Thyroid gland (tissue), 4 donors: ENCODE measurements around the gene SFTPA1. TPM values are rescaled to one million over a fixed set of nuclear protein-coding genes. Genes with fewer than 3 reads are reported as not detected.
"Not testable (repeated sequence)": the region's sequence is repeated elsewhere in the genome, so short reads cannot be mapped to it uniquely, and the experiment has no call there.

Experiments used
- DNase-seq, 2 donors: peaks; one replicate each; pipeline ENCODE4 v3.0.0-alpha.2; 2019
- H3K27ac ChIP-seq, 3 donors: fragments of 200-600 bp; sonication (generic); 1 replicate in 2 of 3; 2 replicates in 1 of 3; pipeline ENCODE4 v1.5.1; 2016 to 2019; ENCODE audit warnings: mild to moderate bottlenecking in 1 of 3, moderate library complexity in 1 of 3
- H3K27me3 ChIP-seq: fragments of 200-600 bp; sonication (generic); one replicate; pipeline ENCODE4 v1.5.1; 2019
- H3K36me3 ChIP-seq, 2 donors: fragments of 200-600 bp; sonication (generic); one replicate each; pipeline ENCODE4 v1.5.1; 2016 to 2019
- H3K4me1 ChIP-seq, 2 donors: fragments of 200-600 bp; sonication (generic); one replicate each; pipeline ENCODE4 v1.5.1; 2017 to 2019
- H3K4me3 ChIP-seq, 3 donors: fragments of 200-600 bp; sonication (generic); replicated peaks in 1 of 3; 1 replicate in 2 of 3; 2 replicates in 1 of 3; pipeline ENCODE4 v1.5.1; 2016; ENCODE audit warnings: mild to moderate bottlenecking in 1 of 3
- H3K9me3 ChIP-seq: fragments of 200-600 bp; sonication (generic); one replicate; pipeline ENCODE4 v1.5.1; 2017
- POLR2A ChIP-seq, 2 donors: fragments of 450-650 bp; IDR thresholded peaks; one replicate each; pipeline ENCODE4 v1.6.1; 2017; ENCODE audit warnings: antibody characterized with exemption in 2 of 2, mild to moderate bottlenecking in 2 of 2, moderate library complexity in 1 of 2
- WGBS, 2 donors: methylation state at CpG; one replicate each; pipeline ENCODE4 v1.1.5; 2017; 5-methylcytosine and 5-hydroxymethylcytosine counted together
- intact Hi-C: fragments of 100-400 bp; cut with DNase I; formaldehyde crosslinking; loops from one replicate; pipeline ENCODE4 v1.15.1; 2023
- total RNA-seq, 4 donors: library from RNA; depleted of rRNA; stranded (reverse); fragments of >200 nt; gene quantifications; one replicate each; pipeline ENCODE4 v1.2.3, GENCODE V29; 2016
- TF ChIP-seq, protein P1 (sequence below), 6 experiments: fragments of 200-600 bp in 3 of 6; fragments of 450-650 bp in 3 of 6; sonication (generic) in 3 of 6; IDR thresholded peaks; one replicate each; pipeline ENCODE4 v1.5.1; 2016 to 2019; ENCODE audit warnings: antibody characterized with exemption in 6 of 6, mild to moderate bottlenecking in 2 of 6, inconsistent platforms in 1 of 6, moderate library complexity in 1 of 6

SFTPA1 gene
- total RNA-seq, 4 donors from 2014 or later, result not detected

DNA sequence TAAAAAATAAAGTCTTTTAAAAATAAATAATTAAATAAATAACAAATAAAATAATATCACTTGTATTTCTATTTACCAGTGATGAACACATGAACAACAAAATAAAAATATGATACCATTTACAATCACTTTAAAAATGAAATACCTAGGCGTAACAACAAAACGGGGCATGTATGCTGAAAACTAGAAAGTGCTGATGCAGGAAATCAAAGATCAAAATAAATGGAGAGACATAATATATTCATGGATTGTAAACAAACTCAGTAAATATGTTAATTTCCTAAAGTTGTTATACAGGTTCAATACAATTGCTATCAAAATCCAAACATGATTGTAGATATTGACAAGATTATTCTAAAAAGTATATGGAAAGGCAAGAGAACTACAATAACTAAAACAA is 31.4 kb upstream of the SFTPA1 start:
- WGBS, 2 donors, result 96 to 98% methylated on average over 2 of the region's 2 CpGs
- TF ChIP-seq, protein P1, sequence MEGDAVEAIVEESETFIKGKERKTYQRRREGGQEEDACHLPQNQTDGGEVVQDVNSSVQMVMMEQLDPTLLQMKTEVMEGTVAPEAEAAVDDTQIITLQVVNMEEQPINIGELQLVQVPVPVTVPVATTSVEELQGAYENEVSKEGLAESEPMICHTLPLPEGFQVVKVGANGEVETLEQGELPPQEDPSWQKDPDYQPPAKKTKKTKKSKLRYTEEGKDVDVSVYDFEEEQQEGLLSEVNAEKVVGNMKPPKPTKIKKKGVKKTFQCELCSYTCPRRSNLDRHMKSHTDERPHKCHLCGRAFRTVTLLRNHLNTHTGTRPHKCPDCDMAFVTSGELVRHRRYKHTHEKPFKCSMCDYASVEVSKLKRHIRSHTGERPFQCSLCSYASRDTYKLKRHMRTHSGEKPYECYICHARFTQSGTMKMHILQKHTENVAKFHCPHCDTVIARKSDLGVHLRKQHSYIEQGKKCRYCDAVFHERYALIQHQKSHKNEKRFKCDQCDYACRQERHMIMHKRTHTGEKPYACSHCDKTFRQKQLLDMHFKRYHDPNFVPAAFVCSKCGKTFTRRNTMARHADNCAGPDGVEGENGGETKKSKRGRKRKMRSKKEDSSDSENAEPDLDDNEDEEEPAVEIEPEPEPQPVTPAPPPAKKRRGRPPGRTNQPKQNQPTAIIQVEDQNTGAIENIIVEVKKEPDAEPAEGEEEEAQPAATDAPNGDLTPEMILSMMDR (IDR thresholded peaks at IDR 0.05), result no peak
- H3K4me1 ChIP-seq, result no peaks in the 10 kb centered on the region
- DNase-seq, result no peak
- no peaks in the 10 kb centered on the region for H3K9me3 ChIP-seq
- no peaks in the 10 kb centered on the region for H3K27me3 ChIP-seq
- H3K4me3 ChIP-seq, result no peak overlapping the region
- intact Hi-C loops, result no loop called here
- no peaks in the 10 kb centered on the region for H3K36me3 ChIP-seq
- H3K27ac ChIP-seq, result no peak overlapping the region

DNA sequence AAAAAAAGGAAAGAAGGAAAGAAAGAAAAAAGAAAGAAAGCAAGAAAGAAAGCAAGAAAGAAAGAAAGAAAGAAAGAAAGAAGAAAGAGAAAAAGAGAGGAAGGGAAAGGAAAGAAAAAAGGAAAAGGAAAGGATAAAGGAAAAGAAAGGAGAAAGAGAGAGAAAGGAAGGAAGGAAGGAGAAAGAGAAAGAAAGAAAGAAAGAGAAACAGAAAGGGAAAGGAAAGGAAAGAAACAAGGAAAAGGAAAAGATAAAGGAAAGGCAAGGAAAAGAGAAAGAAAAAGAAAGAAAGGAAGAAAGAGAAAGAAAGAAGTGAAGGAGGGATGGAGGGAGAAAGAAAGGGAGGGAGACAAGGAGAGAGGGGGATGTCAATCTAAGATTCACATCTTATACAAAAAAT is 29.7 kb upstream of the SFTPA1 start:
- H3K4me3 ChIP-seq, result no peak overlapping the region
- intact Hi-C loops, result no loop called here
- no peak for TF ChIP-seq POLR2A (IDR thresholded peaks at IDR 0.05)
- TF ChIP-seq, protein P1 (IDR thresholded peaks at IDR 0.05), result no peak
- no peak for DNase-seq
- no peaks in the 10 kb centered on the region for H3K27me3 ChIP-seq
- H3K4me1 ChIP-seq, result no peaks in the 10 kb centered on the region
- no peak overlapping the region for H3K27ac ChIP-seq
- H3K9me3 ChIP-seq, result no peaks in the 10 kb centered on the region
- H3K36me3 ChIP-seq, result no peaks in the 10 kb centered on the region

DNA sequence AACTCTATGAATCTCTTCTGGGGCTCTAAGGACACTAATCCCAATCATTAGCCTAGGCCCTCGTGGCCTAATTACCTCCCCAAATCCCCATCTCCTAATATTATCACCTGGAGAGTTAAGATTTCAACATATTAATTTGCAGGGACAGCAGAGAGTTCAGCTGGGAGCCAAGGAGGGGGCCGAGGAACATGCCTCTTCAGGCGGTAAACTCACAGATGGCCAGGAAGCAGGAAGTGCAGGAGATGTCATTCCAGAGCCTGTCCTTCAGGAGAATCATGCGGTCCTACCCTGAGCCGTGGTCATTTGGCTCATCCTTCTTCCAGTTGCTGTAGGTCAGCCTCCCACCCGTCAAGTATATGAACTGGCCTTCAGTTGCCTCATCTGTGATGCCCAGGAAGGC is 28.6 kb upstream of the SFTPA1 start:
- 89 to 91% methylated on average over 6 of the region's 6 CpGs for WGBS, 2 donors
- Histone ChIP-seq H3K9me3 (no peaks in the 10 kb centered on the region), H3K27ac (no peak overlapping the region), H3K4me1 (no peaks in the 10 kb centered on the region), H3K4me3 (no peak overlapping the region), H3K27me3 (no peaks in the 10 kb centered on the region), H3K36me3 (no peaks in the 10 kb centered on the region)
- no peak for TF ChIP-seq POLR2A (IDR thresholded peaks at IDR 0.05)
- TF ChIP-seq, protein P1 (IDR thresholded peaks at IDR 0.05), result no peak
- intact Hi-C loops, result no loop called here
- no peak for DNase-seq

DNA sequence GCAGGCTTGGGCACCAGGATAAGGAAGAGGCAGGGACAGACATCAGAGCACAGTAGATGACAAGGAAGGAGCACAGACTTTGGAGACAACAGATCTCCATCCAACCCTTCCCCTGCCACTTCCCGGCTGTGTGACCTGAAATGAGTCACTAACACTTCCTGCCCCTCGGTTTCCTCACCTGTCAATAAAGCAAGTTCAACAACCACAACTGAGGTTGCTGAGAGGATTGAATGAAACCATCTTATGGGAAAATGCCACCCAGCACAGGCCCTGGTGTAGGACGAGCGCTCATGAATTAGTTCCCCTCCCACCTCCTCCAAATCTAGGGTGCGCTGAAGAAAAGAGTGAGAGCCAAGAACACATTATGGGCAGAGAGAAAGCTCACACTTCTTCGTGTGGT is 27.8 kb upstream of the SFTPA1 start:
- H3K4me1 ChIP-seq, intact Hi-C loops, DNase-seq, H3K4me3 ChIP-seq, H3K27me3 ChIP-seq, H3K9me3 ChIP-seq, H3K36me3 ChIP-seq, H3K27ac ChIP-seq: not testable (repeated sequence)
- WGBS, 2 donors, result 90% methylated on average over 2 to 3 of the region's 6 CpGs

DNA sequence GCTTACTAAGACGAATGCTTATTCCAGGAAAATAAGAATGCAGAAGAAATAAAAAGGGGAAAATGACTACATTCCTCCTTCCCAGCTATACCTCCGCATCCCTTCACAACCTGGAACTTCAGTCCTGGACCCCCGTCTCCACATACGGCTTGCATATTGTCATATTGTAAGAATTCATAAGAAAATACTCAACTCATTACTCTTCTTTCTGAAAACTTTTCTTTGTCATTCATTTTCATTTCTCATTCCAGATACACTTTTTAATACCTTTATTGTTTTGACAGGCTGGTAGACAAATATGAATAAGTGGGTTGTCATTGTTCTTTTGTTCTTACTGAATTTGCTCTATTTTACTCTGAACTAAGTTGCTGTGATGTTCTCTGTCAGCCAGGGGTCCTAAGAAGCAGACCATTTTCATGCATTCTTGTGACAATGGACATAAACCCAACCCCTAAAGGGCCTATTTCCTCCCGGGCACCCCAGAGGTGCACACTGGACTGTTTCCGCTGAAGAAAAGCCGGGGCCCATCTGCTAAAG is 27.2 kb upstream of the SFTPA1 start:
- no peak for DNase-seq
- WGBS, 2 donors, result 92 to 94% methylated on average over 7 of the region's 7 CpGs
- H3K4me1 ChIP-seq, result no peaks in the 10 kb centered on the region
- intact Hi-C loops, result no loop called here
- no peaks in the 10 kb centered on the region for H3K36me3 ChIP-seq
- no peaks in the 10 kb centered on the region for H3K27me3 ChIP-seq
- TF ChIP-seq, protein P1 (IDR thresholded peaks at IDR 0.05), result no peak
- TF ChIP-seq POLR2A (IDR thresholded peaks at IDR 0.05), result no peak
- H3K9me3 ChIP-seq, result no peaks in the 10 kb centered on the region
- no peak overlapping the region for H3K27ac ChIP-seq
- H3K4me3 ChIP-seq, result no peak overlapping the region
